ENCODE measurements around the gene DMP1. TPM values are rescaled to one million over a fixed set of nuclear protein-coding genes. Genes with fewer than 3 reads are reported as not detected.

The DMP1 gene
- total and polyA plus RNA-seq, 2 of the 13 experiments (the other 11 are each of a cell fraction or from before 2014, with no cell fraction given): not detected

DNA sequence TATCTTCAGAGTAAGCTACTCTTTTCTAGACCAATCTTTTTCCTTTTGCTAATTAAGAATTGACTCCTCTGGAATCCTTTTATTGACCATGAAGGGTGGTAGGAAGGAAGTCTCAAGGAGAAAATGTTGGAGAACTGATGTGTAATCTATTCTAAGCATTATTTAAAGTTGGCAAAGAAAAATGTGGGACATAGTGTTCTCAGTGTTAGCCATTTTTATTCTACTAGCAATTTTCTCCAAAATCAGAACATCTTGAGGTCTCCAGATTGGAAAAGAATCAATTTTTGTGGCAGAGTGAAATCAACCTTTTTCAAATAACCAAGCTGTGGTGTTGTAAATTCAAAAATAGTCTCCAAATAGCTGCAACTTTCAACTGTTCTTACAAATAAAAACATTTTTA lies 18.4 kb upstream of the DMP1 start (continued):
- TF ChIP-seq, protein P1, sequence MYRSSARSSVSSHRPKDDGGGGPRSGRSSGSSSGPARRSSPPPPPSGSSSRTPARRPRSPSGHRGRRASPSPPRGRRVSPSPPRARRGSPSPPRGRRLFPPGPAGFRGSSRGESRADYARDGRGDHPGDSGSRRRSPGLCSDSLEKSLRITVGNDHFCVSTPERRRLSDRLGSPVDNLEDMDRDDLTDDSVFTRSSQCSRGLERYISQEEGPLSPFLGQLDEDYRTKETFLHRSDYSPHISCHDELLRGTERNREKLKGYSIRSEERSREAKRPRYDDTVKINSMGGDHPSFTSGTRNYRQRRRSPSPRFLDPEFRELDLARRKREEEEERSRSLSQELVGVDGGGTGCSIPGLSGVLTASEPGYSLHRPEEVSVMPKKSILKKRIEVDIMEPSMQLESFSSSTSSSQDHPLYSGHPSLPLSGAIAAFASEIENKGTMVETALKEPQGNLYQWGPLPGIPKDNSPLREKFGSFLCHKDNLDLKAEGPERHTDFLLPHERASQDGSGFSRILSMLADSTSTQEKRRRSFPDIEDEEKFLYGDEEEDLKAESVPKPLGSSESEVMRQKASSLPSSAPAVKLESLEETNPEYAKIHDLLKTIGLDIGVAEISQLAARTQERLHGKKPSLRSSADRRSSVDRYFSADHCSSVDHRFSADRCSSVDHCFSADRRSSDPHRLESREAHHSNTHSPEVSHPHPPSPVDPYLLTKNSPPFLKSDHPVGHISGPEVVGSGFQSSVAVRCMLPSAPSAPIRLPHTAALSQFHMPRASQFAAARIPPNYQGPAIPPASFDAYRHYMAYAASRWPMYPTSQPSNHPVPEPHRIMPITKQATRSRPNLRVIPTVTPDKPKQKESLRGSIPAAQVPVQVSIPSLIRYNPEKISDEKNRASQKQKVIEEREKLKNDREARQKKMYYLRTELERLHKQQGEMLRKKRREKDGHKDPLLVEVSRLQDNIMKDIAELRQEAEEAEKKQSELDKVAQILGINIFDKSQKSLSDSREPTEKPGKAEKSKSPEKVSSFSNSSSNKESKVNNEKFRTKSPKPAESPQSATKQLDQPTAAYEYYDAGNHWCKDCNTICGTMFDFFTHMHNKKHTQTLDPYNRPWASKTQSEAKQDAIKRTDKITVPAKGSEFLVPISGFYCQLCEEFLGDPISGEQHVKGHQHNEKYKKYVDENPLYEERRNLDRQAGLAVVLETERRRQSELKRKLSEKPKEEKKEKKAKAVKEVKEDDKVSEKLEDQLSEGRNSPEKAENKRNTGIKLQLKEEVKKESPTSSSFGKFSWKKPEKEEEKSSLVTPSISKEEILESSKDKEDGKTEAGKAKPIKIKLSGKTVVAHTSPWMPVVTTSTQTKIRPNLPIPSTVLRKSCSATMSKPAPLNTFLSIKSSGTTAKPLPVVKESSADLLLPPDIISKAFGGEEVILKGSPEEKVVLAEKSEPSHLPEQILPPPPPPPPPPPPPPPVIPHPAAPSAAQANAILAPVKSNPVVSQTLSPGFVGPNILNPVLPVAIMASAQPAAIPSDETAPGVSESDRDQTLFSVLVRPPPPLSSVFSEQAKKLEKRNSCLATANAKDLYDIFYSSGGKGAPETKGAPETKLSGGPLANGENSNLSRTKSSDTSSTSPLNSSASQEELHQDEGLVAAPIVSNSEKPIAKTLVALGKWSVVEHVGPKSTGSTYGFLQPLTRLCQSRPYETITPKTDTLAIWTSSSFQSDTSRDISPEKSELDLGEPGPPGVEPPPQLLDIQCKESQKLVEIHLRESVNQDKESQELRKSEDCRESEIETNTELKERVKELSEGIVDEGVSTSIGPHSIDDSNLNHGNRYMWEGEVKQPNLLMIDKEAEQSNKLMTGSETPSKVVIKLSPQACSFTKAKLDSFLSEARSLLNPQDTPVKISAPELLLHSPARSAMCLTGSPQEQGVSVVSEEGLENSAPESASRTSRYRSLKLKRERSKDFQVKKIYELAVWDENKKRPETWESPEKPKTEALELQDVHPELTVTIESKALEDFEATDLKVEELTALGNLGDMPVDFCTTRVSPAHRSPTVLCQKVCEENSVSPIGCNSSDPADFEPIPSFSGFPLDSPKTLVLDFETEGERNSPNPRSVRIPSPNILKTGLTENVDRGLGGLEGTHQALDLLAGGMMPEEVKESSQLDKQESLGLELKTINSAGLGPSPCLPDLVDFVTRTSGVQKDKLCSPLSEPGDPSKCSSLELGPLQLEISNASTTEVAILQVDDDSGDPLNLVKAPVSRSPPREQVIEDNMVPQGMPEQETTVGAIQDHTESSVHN (CRISPR knock-in tag; IDR thresholded peaks at IDR 0.05): no peak

DNA sequence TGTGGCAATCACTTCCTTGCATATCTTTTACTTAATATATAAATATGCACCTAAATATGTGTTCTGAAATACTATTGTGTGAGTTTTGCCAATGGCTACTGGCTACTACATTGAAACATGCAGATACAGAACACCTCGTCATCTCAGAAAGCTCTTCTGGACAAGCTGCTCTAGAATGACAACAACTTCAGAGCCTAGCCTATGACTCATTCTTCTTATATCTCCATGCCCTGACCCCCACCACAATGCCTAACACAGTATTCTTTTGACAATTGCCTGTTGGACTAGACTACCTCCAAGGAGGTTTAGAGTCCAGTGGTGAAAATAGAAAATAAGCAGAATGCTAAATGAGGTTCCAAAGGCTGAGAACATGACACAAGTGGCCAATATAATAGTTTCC lies 17.6 kb upstream of the DMP1 start:
- DNase-seq (ENCODE audit: low spot score) (no peak), FAIRE-seq (no peak), ATAC-seq (no peak)
- no peaks in the 10 kb centered on the region for H4K20me1 ChIP-seq (ENCODE audit: insufficient read depth, low read length)
- TF ChIP-seq CBX1 (IDR thresholded peaks at IDR 0.05; ENCODE audit: low read depth) (no peak), NFATC3 (CRISPR knock-in tag; IDR thresholded peaks at IDR 0.05) (no peak), MED8 (CRISPR knock-in tag; IDR thresholded peaks at IDR 0.05; ENCODE audit: insufficient replicate concordance) (no peak), ZNF709 (CRISPR knock-in tag; IDR thresholded peaks at IDR 0.05) (no peak), ZSCAN31 (CRISPR knock-in tag; IDR thresholded peaks at IDR 0.05; ENCODE audit: low read depth) (no peak), ZZZ3 (CRISPR knock-in tag; IDR thresholded peaks at IDR 0.05; ENCODE audit: borderline replicate concordance) (no peak), SATB2 (CRISPR knock-in tag; IDR thresholded peaks at IDR 0.05) (no peak), ZBTB38 (CRISPR knock-in tag; IDR thresholded peaks at IDR 0.05) (no peak), ZNF10 (CRISPR knock-in tag; IDR thresholded peaks at IDR 0.05; ENCODE audit: borderline replicate concordance, low read depth) (no peak), ZNF382 (CRISPR knock-in tag; IDR thresholded peaks at IDR 0.05; ENCODE audit: borderline replicate concordance) (no peak)
- TF ChIP-seq, protein P2, sequence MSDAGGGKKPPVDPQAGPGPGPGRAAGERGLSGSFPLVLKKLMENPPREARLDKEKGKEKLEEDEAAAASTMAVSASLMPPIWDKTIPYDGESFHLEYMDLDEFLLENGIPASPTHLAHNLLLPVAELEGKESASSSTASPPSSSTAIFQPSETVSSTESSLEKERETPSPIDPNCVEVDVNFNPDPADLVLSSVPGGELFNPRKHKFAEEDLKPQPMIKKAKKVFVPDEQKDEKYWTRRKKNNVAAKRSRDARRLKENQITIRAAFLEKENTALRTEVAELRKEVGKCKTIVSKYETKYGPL (CRISPR knock-in tag; IDR thresholded peaks at IDR 0.05): no peak
- TF ChIP-seq, protein P3, sequence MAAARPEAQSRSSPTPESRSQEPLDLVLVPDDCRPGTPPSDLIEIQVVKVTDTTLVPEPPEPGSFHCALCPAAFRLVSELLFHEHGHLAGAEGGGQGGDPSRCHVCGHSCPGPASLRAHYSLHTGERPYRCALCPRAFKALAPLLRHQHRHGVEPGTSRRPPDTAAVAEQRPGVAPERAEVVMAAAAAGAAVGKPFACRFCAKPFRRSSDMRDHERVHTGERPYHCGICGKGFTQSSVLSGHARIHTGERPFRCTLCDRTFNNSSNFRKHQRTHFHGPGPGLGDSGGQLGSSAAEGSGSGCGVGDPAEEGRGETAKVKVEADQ (CRISPR knock-in tag; IDR thresholded peaks at IDR 0.05; ENCODE audit: borderline replicate concordance): no peak
- no peak overlapping the region for H3K9ac ChIP-seq (ENCODE audit: insufficient read depth, low read depth, low read length)
- H3K4me1 ChIP-seq (ENCODE audit: insufficient read depth, low read length): no peaks in the 10 kb centered on the region
- no peak overlapping the region for H3K4me3 ChIP-seq (replicated peaks in 1 of 3; ENCODE audit: insufficient read depth in 1 of 3, low read depth in 2 of 3, low read length in 3 of 3)
- no TSS peak for BruUV-seq (replicated peaks)
- 6% methylated on average over 1 of the region's 1 CpG for WGBS (ENCODE audit: low lambda C conversion rate)
- in situ Hi-C loops (cut with HindIII; ENCODE audit: extremely low pct_ligation_motif_present, low pct_unique_long_range_greater_than_20kb) (no loop called here), intact Hi-C loops (cut with micrococcal nuclease; ENCODE audit: unreplicated experiment) (no loop called here)
- H3K36me3 ChIP-seq (replicated peaks in 1 of 2; ENCODE audit: control insufficient read depth in 1 of 2, insufficient read depth in 2 of 2, low read length in 2 of 2): no peaks in the 10 kb centered on the region
- ChIA-PET POLR2A (no interaction called here), CTCF (ENCODE audit: low intra/inter-chr PET ratio, low total read pairs) (no interaction called here)
- no peak overlapping the region for H2AFZ ChIP-seq (ENCODE audit: low read length)
- no peaks in the 10 kb centered on the region for H3K79me2 ChIP-seq (ENCODE audit: insufficient read depth, low read length)
- no peaks in the 10 kb centered on the region for H3K9me3 ChIP-seq (ENCODE audit: low read length)
- no peak overlapping the region for H3K27ac ChIP-seq (ENCODE audit: extremely low read length, insufficient read depth, low read length)
- no peak overlapping the region for H3K4me2 ChIP-seq (ENCODE audit: low read depth, low read length)
- H3K27me3 ChIP-seq (ENCODE audit: control insufficient read depth in 1 of 2, insufficient read depth in 2 of 2, low read length in 2 of 2): no peaks in the 10 kb centered on the region
